HCT116 (cell line): ENCODE data around the gene MMRN1. TPM values are rescaled to one million over a fixed set of nuclear protein-coding genes. Genes with fewer than 3 reads are reported as not detected.

Source experiments
- ATAC-seq: fragments of 200-7000 bp; cut with Tn5 transposase; 2 replicates; pipeline ENCODE4 v1.9.1; 2020; ENCODE audit warnings: mild to moderate bottlenecking, moderate library complexity
- BruUV-seq: library from RNA; stranded (reverse); fragments of 400-500 nt; replicated peaks from 2 replicates; lab custom pipeline; 2021; lab: Mats Ljungman, UMichigan
- CTCF ChIA-PET: fragments of 300-600 bp; sonication (Branson Sonifier 250); formaldehyde crosslinking; loops from one replicate; lab custom pipeline; 2021; ENCODE audit warnings: antibody characterized with exemption; lab: Charles Lee
- POLR2A ChIA-PET: fragments of 300-600, 350-600 bp; sonication (Branson Sonifier 250); formaldehyde crosslinking; loops from one replicate; lab custom pipeline; 2021; ENCODE audit warnings: antibody characterized with exemption; lab: Charles Lee
- RAD21 ChIA-PET, 2 experiments: fragments of 300-600 bp; sonication (Branson Sonifier 250); formaldehyde crosslinking; loops; one replicate each; lab custom pipeline; 2023; ENCODE audit warnings: low total read pairs in 2 of 2; ENCODE audit not compliant: uncharacterized antibody in 2 of 2, unreplicated experiment in 2 of 2, low non-redundant PET in 1 of 2; lab: Charles Lee
- DNase-seq: peaks from one replicate; pipeline ENCODE4 v3.0.0-alpha.2; 2010; ENCODE audit warnings: low read depth, low spot score
- H2AFZ ChIP-seq: fragments of 200-600 bp; shearing (Covaris generic), sonication (generic); 2 replicates; pipeline ENCODE4 v1.6.1; 2017; ENCODE audit warnings: low read depth, mixed run types, mixed read lengths, antibody characterized with exemption, low read length; ENCODE audit not compliant: poor library complexity, severe bottlenecking
- H3K27ac ChIP-seq: 2 replicates; pipeline ENCODE4 v1.5.1; 2012; ENCODE audit warnings: low read depth, low read length
- H3K27me3 ChIP-seq: fragments of 200-600 bp; sonication (generic); 2 replicates; pipeline ENCODE4 v1.6.1; 2016; ENCODE audit warnings: mixed run types, low read length, mixed read lengths; ENCODE audit not compliant: insufficient read depth
- H3K36me3 ChIP-seq, 2 experiments: fragments of 200-500 bp in 1 of 2; fragments of 200-600 bp in 1 of 2; sonication (Bioruptor generic) in 1 of 2; sonication (generic) in 1 of 2; 2 replicates each; pipeline versions ENCODE4 v1.5.1 to v1.6.1; 2014 to 2016; ENCODE audit warnings: low read length in 2 of 2, inconsistent platforms in 1 of 2, mixed read lengths in 1 of 2, mixed run types in 1 of 2; ENCODE audit not compliant: insufficient read depth in 2 of 2, control insufficient read depth in 1 of 2
- H3K4me1 ChIP-seq, 2 experiments: fragments of 200-600 bp in 1 of 2; sonication (generic) in 1 of 2; 2 replicates each; pipeline versions ENCODE4 v1.5.1 to v1.6.1; 2012 to 2017; ENCODE audit warnings: low read length in 2 of 2, inconsistent platforms in 1 of 2, mild to moderate bottlenecking in 1 of 2, mixed read lengths in 1 of 2, mixed run types in 1 of 2, moderate library complexity in 1 of 2; ENCODE audit not compliant: insufficient read depth in 2 of 2, control insufficient read depth in 1 of 2
- H3K4me2 ChIP-seq: fragments of 200-600 bp; sonication (generic); 2 replicates; pipeline ENCODE4 v1.6.1; 2017; ENCODE audit warnings: mixed run types, low read length, mixed read lengths
- H3K4me3 ChIP-seq, 2 experiments: fragments of 200-600 bp in 1 of 2; sonication (generic) in 1 of 2; replicated peaks in 1 of 2; 2 replicates each; pipeline ENCODE4 v1.5.1; 2011 to 2016; ENCODE audit warnings: low read length in 2 of 2, control low read depth in 1 of 2, low read depth in 1 of 2, mild to moderate bottlenecking in 1 of 2, mixed read lengths in 1 of 2, mixed run types in 1 of 2
- H3K79me2 ChIP-seq: fragments of 200-600 bp; sonication (generic); 2 replicates; pipeline ENCODE4 v1.6.1; 2017; ENCODE audit warnings: mild to moderate bottlenecking, mixed run types, low read length, moderate library complexity, mixed read lengths; ENCODE audit not compliant: insufficient read depth
- H3K9ac ChIP-seq: fragments of 200-600 bp; sonication (generic); 2 replicates; pipeline ENCODE4 v1.6.1; 2016; ENCODE audit warnings: low read length, mixed read lengths
- H3K9me2 ChIP-seq: fragments of 200-600 bp; sonication (generic), shearing (Covaris generic); 2 replicates; pipeline ENCODE4 v1.6.1; 2017; ENCODE audit warnings: mixed run types, mild to moderate bottlenecking, moderate library complexity; ENCODE audit not compliant: insufficient read depth
- H3K9me3 ChIP-seq, 2 experiments: fragments of 200-500 bp in 1 of 2; fragments of 200-600 bp in 1 of 2; sonication (Bioruptor generic) in 1 of 2; sonication (generic) in 1 of 2; 2 replicates each; pipeline ENCODE4 v1.6.1; 2014 to 2017; ENCODE audit warnings: low read length in 2 of 2, mixed read lengths in 2 of 2, inconsistent platforms in 1 of 2, low read depth in 1 of 2, mild to moderate bottlenecking in 1 of 2, mixed run types in 1 of 2, moderate library complexity in 1 of 2; ENCODE audit not compliant: control insufficient read depth in 1 of 2, insufficient read depth in 1 of 2
- H4K20me1 ChIP-seq: fragments of 200-600 bp; sonication (generic), shearing (Covaris generic); 2 replicates; pipeline ENCODE4 v1.6.1; 2017; ENCODE audit warnings: mixed run types, mild to moderate bottlenecking, moderate library complexity; ENCODE audit not compliant: insufficient read depth
- ATF3 ChIP-seq: IDR thresholded peaks from 2 replicates; pipeline ENCODE4 v1.6.1; 2012
- CTCF ChIP-seq, 3 experiments: fragments of 200-600 bp in 1 of 3; sonication (generic) in 1 of 3; IDR thresholded peaks in 2 of 3; conservative IDR thresholded peaks in 1 of 3; 2 replicates each; pipeline ENCODE4 v1.5.1; 2012 to 2017; ENCODE audit warnings: low read depth in 2 of 3, low read length in 2 of 3, antibody characterized with exemption in 1 of 3, borderline replicate concordance in 1 of 3, control low read depth in 1 of 3, mild to moderate bottlenecking in 1 of 3, mixed read lengths in 1 of 3, mixed run types in 1 of 3, moderate library complexity in 1 of 3; ENCODE audit not compliant: insufficient read depth in 1 of 3
- EGR1 ChIP-seq: IDR thresholded peaks from 2 replicates; pipeline ENCODE4 v1.6.1; 2012; ENCODE audit warnings: low read depth
- EZH2 ChIP-seq: fragments of 200-600 bp; sonication (generic); IDR thresholded peaks from 2 replicates; pipeline ENCODE4 v1.6.1; 2017; ENCODE audit warnings: antibody characterized with exemption, mixed run types
- EZH2phosphoT487 ChIP-seq: fragments of 200-600 bp; IDR thresholded peaks from 2 replicates; pipeline ENCODE4 v1.6.1; 2018; ENCODE audit warnings: antibody characterized with exemption, borderline replicate concordance
- FOSL1 ChIP-seq: IDR thresholded peaks from 2 replicates; pipeline ENCODE4 v1.6.1; 2012; ENCODE audit warnings: low read depth
- JUND ChIP-seq: IDR thresholded peaks from 2 replicates; pipeline ENCODE4 v1.6.1; 2012
- MAX ChIP-seq: IDR thresholded peaks from 2 replicates; pipeline ENCODE4 v1.6.1; 2012
- POLR2A ChIP-seq: IDR thresholded peaks from 2 replicates; pipeline ENCODE4 v1.7.0; 2011; ENCODE audit warnings: borderline replicate concordance; ENCODE audit not compliant: insufficient read depth, insufficient read length; ENCODE audit errors: extremely low read depth
- POLR2AphosphoS5 ChIP-seq: IDR thresholded peaks from 2 replicates; pipeline ENCODE4 v1.6.1; 2011; ENCODE audit warnings: mild to moderate bottlenecking, low read depth, low read length, moderate library complexity
- RAD21 ChIP-seq: IDR thresholded peaks from 2 replicates; pipeline ENCODE4 v1.6.1; 2012; ENCODE audit warnings: low read depth, mild to moderate bottlenecking
- REST ChIP-seq: IDR thresholded peaks from 2 replicates; pipeline ENCODE4 v1.6.1; 2012; ENCODE audit warnings: low read depth
- SP1 ChIP-seq: IDR thresholded peaks from 2 replicates; pipeline ENCODE4 v1.6.1; 2012; ENCODE audit warnings: low read depth
- YY1 ChIP-seq: IDR thresholded peaks from 2 replicates; pipeline ENCODE4 v1.6.1; 2011; ENCODE audit warnings: low read length, low read depth, moderate library complexity, mild to moderate bottlenecking; ENCODE audit not compliant: insufficient replicate concordance; ENCODE audit errors: extremely low read depth
- ZFX ChIP-seq: fragments of 450-650 bp; IDR thresholded peaks from 2 replicates; pipeline ENCODE4 v1.6.1; 2017
- intact Hi-C: fragments of 100-400 bp; cut with micrococcal nuclease; formaldehyde crosslinking; loops from 2 replicates; pipeline ENCODE4 v1.10.0; 2022
- total RNA-seq: library from RNA; stranded (reverse); gene quantifications from one replicate; pipeline ENCODE4 v1.2.1, GENCODE V29; 2021; ENCODE audit not compliant: unreplicated experiment

MMRN1 gene
- total RNA-seq, 1 experiment from 2014 or later: 0.12 TPM

- H3K36me3 ChIP-seq: no peaks in the 10 kb centered on the region
- TF ChIP-seq RAD21: no peak
- no peak for TF ChIP-seq YY1
- no peak for TF ChIP-seq EZH2
- TF ChIP-seq POLR2A: no peak
- TF ChIP-seq ATF3: no peak
- H3K79me2 ChIP-seq: no peaks in the 10 kb centered on the region
- H3K4me1 ChIP-seq: no peaks in the 10 kb centered on the region
- ChIA-PET POLR2A (no interaction called here), CTCF (no interaction called here), RAD21 (no interaction called here)
- intact Hi-C loops: no loop called here
- H3K4me2 ChIP-seq: no peak overlapping the region
- no peaks in the 10 kb centered on the region for H3K9me3 ChIP-seq
- BruUV-seq: no TSS peak
- no peak overlapping the region for H2AFZ ChIP-seq
- no peaks in the 10 kb centered on the region for H3K9me2 ChIP-seq
- DNase-seq: no peak
- no peak for ATAC-seq
- H3K27ac ChIP-seq: no peak overlapping the region
- H3K4me3 ChIP-seq: no peak overlapping the region
- H3K27me3 ChIP-seq: no peaks in the 10 kb centered on the region
- no peaks in the 10 kb centered on the region for H4K20me1 ChIP-seq
- H3K9ac ChIP-seq: no peak overlapping the region
These were observed 57.8 kb downstream of the MMRN1 start for GRCh38 chr4:89952458-89952857.

- RAD21 ChIA-PET: no interaction called here
- intact Hi-C loops: no loop called here
- H2AFZ ChIP-seq: no peak overlapping the region
- DNase-seq (no peak), ATAC-seq (no peak)
- no peaks in the 10 kb centered on the region for H3K9me2 ChIP-seq
- POLR2A ChIA-PET: no interaction called here
- H3K79me2 ChIP-seq: no peaks in the 10 kb centered on the region
- CTCF ChIA-PET: no interaction called here
- H3K27ac ChIP-seq: no peak overlapping the region
- no peak overlapping the region for H3K9ac ChIP-seq
- no peaks in the 10 kb centered on the region for H3K36me3 ChIP-seq
- H3K27me3 ChIP-seq: no peaks in the 10 kb centered on the region
- H3K4me2 ChIP-seq: no peak overlapping the region
- no peaks in the 10 kb centered on the region for H4K20me1 ChIP-seq
- H3K9me3 ChIP-seq: no peaks in the 10 kb centered on the region
- no peak overlapping the region for H3K4me3 ChIP-seq
- BruUV-seq: no TSS peak
- H3K4me1 ChIP-seq: no peaks in the 10 kb centered on the region
- TF ChIP-seq RAD21 (no peak), CTCF (IDR thresholded peaks at IDR 0.05 in 2 of 3, conservative IDR thresholded peaks at IDR 0.05 in 1 of 3; ENCODE audit: borderline replicate concordance in 1 of 3, insufficient read depth in 1 of 3, low read depth in 2 of 3, low read length in 2 of 3) (no peak), ZFX (no peak), FOSL1 (no peak), SP1 (no peak), MAX (no peak), JUND (no peak), REST (no peak), EGR1 (no peak), POLR2AphosphoS5 (no peak), YY1 (no peak), EZH2phosphoT487 (no peak), EZH2 (no peak)
These were observed 60.4 kb downstream of the MMRN1 start for GRCh38 chr4:89954906-89955695.
